GM19397 (cell line): Measurements from ENCODE around the gene PTPRR.
"Not testable (repeated sequence)": the region's sequence is repeated elsewhere in the genome, so short reads cannot be mapped to it uniquely, and the experiment has no call there.

Source experiments
- ATAC-seq: cut with Tn5 transposase; IDR thresholded peaks from one replicate; pipeline ENCODE4 v1.9.1; 2021; ENCODE audit warnings: mild to moderate bottlenecking, moderate library complexity; ENCODE audit not compliant: unreplicated experiment

Gene PTPRR

GRCh38 chr12:70842136-70842535 is 78.4 kb downstream of the PTPRR start:
- no peak for ATAC-seq

GRCh38 chr12:70840656-70841350 is 79.7 kb downstream of the PTPRR start:
- no peak for ATAC-seq

GRCh38 chr12:70839544-70839943 is 81.0 kb downstream of the PTPRR start:
- no peak for ATAC-seq

- no peak for ATAC-seq
Observed at GRCh38 chr12:70838127-70838526, 82.4 kb downstream of the PTPRR start.

- ATAC-seq = no peak
Observed at GRCh38 chr12:70837026-70837425, 83.5 kb downstream of the PTPRR start.

GRCh38 chr12:70835948-70836347 is 84.6 kb downstream of the PTPRR start:
- ATAC-seq = no peak

- ATAC-seq = no peak
Observed at GRCh38 chr12:70831543-70831942, 89.0 kb downstream of the PTPRR start.

- ATAC-seq = no peak
Observed at GRCh38 chr12:70830221-70831061, 90.1 kb downstream of the PTPRR start.

GRCh38 chr12:70829070-70829469 is 91.5 kb downstream of the PTPRR start:
- no peak for ATAC-seq

- ATAC-seq = no peak
Observed at GRCh38 chr12:70828351-70828750, 92.2 kb downstream of the PTPRR start.

- no peak for ATAC-seq
Observed at GRCh38 chr12:70826156-70826555, 94.4 kb downstream of the PTPRR start.

GRCh38 chr12:70824511-70824910 is 96.0 kb downstream of the PTPRR start:
- ATAC-seq = no peak

GRCh38 chr12:70823182-70823976 is 97.2 kb downstream of the PTPRR start:
- ATAC-seq = no peak

GRCh38 chr12:70822412-70822811 is 98.1 kb downstream of the PTPRR start:
- no peak for ATAC-seq

GRCh38 chr12:70815971-70816391 is 104.6 kb downstream of the PTPRR start:
- no peak for ATAC-seq

- ATAC-seq = no peak
Observed at GRCh38 chr12:70815056-70815455, 105.5 kb downstream of the PTPRR start.

GRCh38 chr12:70813559-70813958 is 107.0 kb downstream of the PTPRR start:
- ATAC-seq = no peak

GRCh38 chr12:70812136-70812535 is 108.4 kb downstream of the PTPRR start:
- ATAC-seq = peak; percentile 89

GRCh38 chr12:70809887-70810286 is 110.7 kb downstream of the PTPRR start:
- ATAC-seq = no peak

- not testable (repeated sequence) for ATAC-seq
Observed at GRCh38 chr12:70807993-70808392, 112.5 kb downstream of the PTPRR start.

- ATAC-seq = no peak
Observed at GRCh38 chr12:70806827-70807226, 113.7 kb downstream of the PTPRR start.
